ENCODE results near the gene RFC5.
"Not testable (repeated sequence)": the region's sequence is repeated elsewhere in the genome, so short reads cannot be mapped to it uniquely, and the experiment has no call there.

Gene RFC5

GRCh38 chr12:118016424-118017264 is at the start of gene RFC5:
RFC5 (plus strand) TSS chr12:118016703; CDS start chr12:118016828, 125 bp downstream.
- DNase-seq (ENCODE audit: low spot score), result peak; percentile 96

- DNase-seq (ENCODE audit: low spot score), result no peak
Measured at GRCh38 chr12:117967043-117967442, 49.5 kb upstream of the RFC5 start.

- DNase-seq (ENCODE audit: low spot score), result no peak
Measured at GRCh38 chr12:117967512-117967911, 49.0 kb upstream of the RFC5 start.

- DNase-seq (ENCODE audit: low spot score), result no peak
Measured at GRCh38 chr12:117968151-117968789, 48.2 kb upstream of the RFC5 start.

GRCh38 chr12:117968826-117969659 is 47.5 kb upstream of the RFC5 start, which contains the start of gene KSR2:
KSR2 (minus strand) TSS chr12:117968990; CDS start chr12:117968255, 735 bp downstream.
- no peak for DNase-seq (ENCODE audit: low spot score)

- DNase-seq (ENCODE audit: low spot score), result no peak
Measured at GRCh38 chr12:117970334-117970733, 46.2 kb upstream of the RFC5 start.

- DNase-seq (ENCODE audit: low spot score), result no peak
Measured at GRCh38 chr12:117972301-117972700, 44.2 kb upstream of the RFC5 start.

GRCh38 chr12:117975006-117975405 is 41.5 kb upstream of the RFC5 start:
- no peak for DNase-seq (ENCODE audit: low spot score)

GRCh38 chr12:117977373-117977772 is 39.1 kb upstream of the RFC5 start:
- no peak for DNase-seq (ENCODE audit: low spot score)

GRCh38 chr12:117980616-117981015 is 35.9 kb upstream of the RFC5 start:
- DNase-seq (ENCODE audit: low spot score), result no peak

- no peak for DNase-seq (ENCODE audit: low spot score)
Measured at GRCh38 chr12:117981267-117981666, 35.2 kb upstream of the RFC5 start.

GRCh38 chr12:117985182-117985581 is 31.3 kb upstream of the RFC5 start:
- no peak for DNase-seq (ENCODE audit: low spot score)

GRCh38 chr12:117986705-117987469 is 29.6 kb upstream of the RFC5 start:
- DNase-seq (ENCODE audit: low spot score), result no peak

- no peak for DNase-seq (ENCODE audit: low spot score)
Measured at GRCh38 chr12:117994551-117995438, 21.7 kb upstream of the RFC5 start.

GRCh38 chr12:117998719-117999118 is 17.8 kb upstream of the RFC5 start:
- DNase-seq (ENCODE audit: low spot score), result no peak

GRCh38 chr12:117999806-118000205 is 16.7 kb upstream of the RFC5 start:
- not testable (repeated sequence) for DNase-seq (ENCODE audit: low spot score)

GRCh38 chr12:118010903-118011302 is 5.6 kb upstream of the RFC5 start:
- DNase-seq (ENCODE audit: low spot score), result no peak

GRCh38 chr12:118011377-118011776 is 5.1 kb upstream of the RFC5 start:
- no peak for DNase-seq (ENCODE audit: low spot score)

GRCh38 chr12:118011961-118012360 is 4.5 kb upstream of the RFC5 start:
- no peak for DNase-seq (ENCODE audit: low spot score)

- no peak for DNase-seq (ENCODE audit: low spot score)
Measured at GRCh38 chr12:118013283-118013682, 3.2 kb upstream of the RFC5 start.

- DNase-seq (ENCODE audit: low spot score), result no peak
Measured at GRCh38 chr12:118015306-118015705, 1.2 kb upstream of the RFC5 start.
